H1 (cell line): ENCODE results near the gene EPS8. TPM values are rescaled to one million over a fixed set of nuclear protein-coding genes. Genes with fewer than 3 reads are reported as not detected.

Experiments used
- CTCF ChIA-PET: fragments of 300-600 bp; sonication (Branson Sonifier 250); formaldehyde crosslinking; loops from one replicate; lab custom pipeline; 2021; ENCODE audit not compliant: partially characterized antibody; lab: Charles Lee
- POLR2A ChIA-PET: fragments of 300-600 bp; sonication (Branson Sonifier 250); formaldehyde crosslinking; loops from one replicate; lab custom pipeline; 2021; ENCODE audit warnings: inconsistent platforms; ENCODE audit not compliant: partially characterized antibody; lab: Charles Lee
- DNase-seq, 2 experiments: peaks; one replicate each; pipeline versions ENCODE4 v3.0.0 to v3.0.0-alpha.2; 2010 to 2022; ENCODE audit warnings: low spot score in 2 of 2, low read depth in 1 of 2, mixed read lengths in 1 of 2
- FAIRE-seq: peaks from 2 replicates; lab custom pipeline; 2011; peaks lifted over from hg19 to GRCh38; lab: Jason Lieb, UNC
- H2AFZ ChIP-seq: 2 replicates; pipeline ENCODE4 v1.8.1; 2012; ENCODE audit warnings: low read length, inconsistent platforms
- H2AK5ac ChIP-seq: 2 replicates; pipeline ENCODE4 v1.6.1; 2013; ENCODE audit warnings: low read depth, low read length
- H2BK120ac ChIP-seq: replicated peaks from 2 replicates; pipeline ENCODE3; 2013; ENCODE audit warnings: low read depth, low read length, inconsistent platforms
- H2BK12ac ChIP-seq: 2 replicates; pipeline ENCODE4 v1.6.1; 2013; ENCODE audit warnings: low read depth, low read length
- H2BK15ac ChIP-seq: 2 replicates; pipeline ENCODE4 v1.6.1; 2013; ENCODE audit warnings: low read length
- H2BK20ac ChIP-seq: 2 replicates; pipeline ENCODE4 v1.6.1; 2013; ENCODE audit warnings: low read length
- H2BK5ac ChIP-seq: 2 replicates; pipeline ENCODE4 v1.6.1; 2013; ENCODE audit warnings: low read depth, low read length
- H3K14ac ChIP-seq: 2 replicates; pipeline ENCODE4 v1.6.1; 2013; ENCODE audit warnings: inconsistent platforms; ENCODE audit not compliant: insufficient read length
- H3K18ac ChIP-seq: 2 replicates; pipeline ENCODE4 v1.6.1; 2013; ENCODE audit warnings: low read length; ENCODE audit errors: extremely low read depth
- H3K23ac ChIP-seq: 2 replicates; pipeline ENCODE4 v1.6.1; 2013; ENCODE audit warnings: inconsistent platforms; ENCODE audit not compliant: insufficient read length
- H3K23me2 ChIP-seq: 2 replicates; pipeline ENCODE4 v1.6.1; 2013; ENCODE audit warnings: low read depth, low read length
- H3K27ac ChIP-seq: 2 replicates; pipeline ENCODE4 v1.6.1; 2011; ENCODE audit warnings: low read depth, low read length, inconsistent platforms
- H3K27me3 ChIP-seq, 4 experiments: replicated peaks in 1 of 4; 1 replicate in 1 of 4; 2 replicates in 3 of 4; pipeline versions ENCODE4 v1.6.1 to v1.8.1; 2011 to 2013; ENCODE audit warnings: low read length in 3 of 4, mild to moderate bottlenecking in 3 of 4, inconsistent platforms in 2 of 4, mixed read lengths in 2 of 4, moderate library complexity in 1 of 4; ENCODE audit not compliant: control insufficient read depth in 3 of 4, insufficient read depth in 3 of 4; ENCODE audit errors: extremely low read depth in 1 of 4
- H3K36me3 ChIP-seq, 4 experiments: 2 replicates each; pipeline versions ENCODE4 v1.6.1 to v1.8.1; 2011 to 2013; ENCODE audit warnings: mild to moderate bottlenecking in 4 of 4, low read length in 3 of 4, moderate library complexity in 2 of 4, control low read depth in 1 of 4, inconsistent platforms in 1 of 4; ENCODE audit not compliant: insufficient read depth in 4 of 4, control insufficient read depth in 2 of 4
- H3K4ac ChIP-seq: replicated peaks from 2 replicates; pipeline ENCODE3; 2013; ENCODE audit warnings: low read length, low read depth, mixed read lengths, inconsistent platforms; ENCODE audit not compliant: insufficient read length
- H3K4me1 ChIP-seq, 4 experiments: replicated peaks in 1 of 4; 1 replicate in 1 of 4; 2 replicates in 3 of 4; pipeline versions ENCODE4 v1.6.1 to v1.8.1; 2011 to 2013; ENCODE audit warnings: low read length in 3 of 4, inconsistent platforms in 2 of 4, mixed read lengths in 1 of 4; ENCODE audit not compliant: insufficient read depth in 4 of 4, control insufficient read depth in 3 of 4
- H3K4me2 ChIP-seq, 2 experiments: 2 replicates each; pipeline versions ENCODE4 v1.6.1 to v1.8.1; 2011 to 2013; ENCODE audit warnings: low read depth in 2 of 2, low read length in 2 of 2, control low read depth in 1 of 2, inconsistent platforms in 1 of 2, mild to moderate bottlenecking in 1 of 2; ENCODE audit not compliant: insufficient read depth in 1 of 2
- H3K4me3 ChIP-seq, 4 experiments: fragments of 200-600, 300-600 bp in 1 of 4; sonication (generic), shearing (Covaris generic), sonication (Bioruptor Twin) in 1 of 4; 2 replicates each; pipeline versions ENCODE4 v1.5.1 to v1.8.1; 2011 to 2016; ENCODE audit warnings: low read length in 4 of 4, low read depth in 3 of 4, control low read depth in 2 of 4, inconsistent platforms in 2 of 4, mild to moderate bottlenecking in 2 of 4, mixed read lengths in 1 of 4, moderate library complexity in 1 of 4; ENCODE audit not compliant: insufficient read depth in 2 of 4; ENCODE audit errors: extremely low read depth in 1 of 4
- H3K56ac ChIP-seq: replicated peaks from 2 replicates; pipeline ENCODE3; 2013; ENCODE audit warnings: low read depth, mild to moderate bottlenecking, mixed read lengths, low read length, inconsistent platforms; ENCODE audit not compliant: insufficient read length
- H3K79me1 ChIP-seq: 2 replicates; pipeline ENCODE4 v1.6.1; 2013; ENCODE audit warnings: low read depth, low read length, control low read depth
- H3K79me2 ChIP-seq, 2 experiments: 2 replicates each; pipeline versions ENCODE4 v1.6.1 to v1.8.1; 2012 to 2013; ENCODE audit warnings: low read length in 2 of 2, mild to moderate bottlenecking in 2 of 2, inconsistent platforms in 1 of 2; ENCODE audit not compliant: insufficient read depth in 2 of 2, control insufficient read depth in 1 of 2
- H3K9ac ChIP-seq, 4 experiments: replicated peaks in 1 of 4; 1 replicate in 1 of 4; 2 replicates in 3 of 4; pipeline versions ENCODE4 v1.6.1 to v1.8.1; 2011 to 2013; ENCODE audit warnings: low read depth in 3 of 4, low read length in 3 of 4, control low read depth in 2 of 4, mild to moderate bottlenecking in 2 of 4, moderate library complexity in 2 of 4, inconsistent platforms in 1 of 4; ENCODE audit errors: extremely low read depth in 1 of 4
- H3K9me3 ChIP-seq, 2 experiments: 2 replicates each; pipeline versions ENCODE4 v1.6.1 to v1.8.1; 2012 to 2013; ENCODE audit warnings: mild to moderate bottlenecking in 2 of 2, moderate library complexity in 2 of 2, control low read depth in 1 of 2, inconsistent platforms in 1 of 2, low read depth in 1 of 2, low read length in 1 of 2, mixed read lengths in 1 of 2; ENCODE audit not compliant: insufficient read depth in 2 of 2
- H4K20me1 ChIP-seq, 2 experiments: replicated peaks in 1 of 2; 2 replicates each; pipeline versions ENCODE3 to v1.8.1; 2011 to 2013; ENCODE audit warnings: inconsistent platforms in 2 of 2, low read length in 2 of 2, mild to moderate bottlenecking in 1 of 2; ENCODE audit not compliant: insufficient read depth in 2 of 2, control insufficient read depth in 1 of 2
- H4K5ac ChIP-seq: 2 replicates; pipeline ENCODE4 v1.6.1; 2013; ENCODE audit warnings: low read length, low read depth, mixed read lengths, inconsistent platforms; ENCODE audit not compliant: insufficient read length
- H4K8ac ChIP-seq: 2 replicates; pipeline ENCODE4 v1.8.0; 2013; ENCODE audit warnings: mild to moderate bottlenecking, moderate library complexity, low read length, inconsistent platforms; ENCODE audit not compliant: insufficient read depth; ENCODE audit errors: extremely low read depth
- H4K91ac ChIP-seq: replicated peaks from 2 replicates; pipeline ENCODE3; 2013; ENCODE audit warnings: low read length, mixed read lengths, inconsistent platforms; ENCODE audit not compliant: insufficient read length
- JUN ChIP-seq: IDR thresholded peaks from 2 replicates; pipeline ENCODE4 v1.6.1; 2011; ENCODE audit warnings: low read depth, mild to moderate bottlenecking, improper control_type of control experiment, low read length
- POLR2A ChIP-seq, 2 experiments: IDR thresholded peaks; 1 replicate in 1 of 2; 2 replicates in 1 of 2; pipeline ENCODE4 v1.6.1; 2011; ENCODE audit warnings: low read depth in 2 of 2, low read length in 2 of 2, mild to moderate bottlenecking in 2 of 2; ENCODE audit errors: control extremely low read depth in 1 of 2
- SIRT6 ChIP-seq: IDR thresholded peaks from one replicate; pipeline ENCODE4 v1.7.1; 2012; ENCODE audit warnings: low read length, inconsistent platforms
- SP4 ChIP-seq: IDR thresholded peaks from 2 replicates; pipeline ENCODE4 v1.6.1; 2012; ENCODE audit warnings: low read length, inconsistent platforms
- TAF7 ChIP-seq: optimal IDR thresholded peaks from 2 replicates; pipeline ENCODE3; 2011; ENCODE audit warnings: low read depth, mild to moderate bottlenecking, inconsistent platforms, low read length, moderate library complexity, borderline replicate concordance
- WGBS, 2 experiments: shearing (Covaris generic) in 1 of 2; methylation state at CpG; one replicate each; pipeline versions ENCODE4 v1.1.6 to v1.1.7; 2013 to 2015; ENCODE audit warnings: low lambda C conversion rate in 2 of 2, mixed read lengths in 2 of 2, inconsistent platforms in 1 of 2, low coverage in 1 of 2, missing lambda C conversion rate in 1 of 2; ENCODE audit not compliant: insufficient replicate concordance in 2 of 2, insufficient coverage in 1 of 2, insufficient read length in 1 of 2; ENCODE audit errors: extremely low coverage in 1 of 2, missing lambda C conversion rate in 1 of 2; 5-methylcytosine and 5-hydroxymethylcytosine counted together
- polyA plus RNA-seq, 7 experiments: library from polyadenylated mRNA; depleted of rRNA in 3 of 7; stranded (reverse) in 5 of 7; unstranded in 2 of 7; fragments of >200 nt in 5 of 7; fragments of 200-250 nt in 2 of 7; gene quantifications; 1 replicate in 5 of 7; 2 replicates in 1 of 7; 4 replicates in 1 of 7; pipeline versions ENCODE4 v1.2.1 to v1.2.3, GENCODE V29; 2011 to 2013; ENCODE audit warnings: missing spikeins in 2 of 7, mixed read lengths in 2 of 7
- total RNA-seq: library from RNA; stranded (reverse); fragmentation: NEBNext Ultra II Directional; extraction: Animal tissue kit (Norgen Biotek cat#: 25700); gene quantifications from 2 replicates; pipeline ENCODE4 v1.2.1, GENCODE V29; 2021

The EPS8 gene
- total and polyA plus RNA-seq, 2 of the 8 experiments (the other 6 are each of a cell fraction or from before 2014, with no cell fraction given) = 3.0 to 4.6 TPM

DNA sequence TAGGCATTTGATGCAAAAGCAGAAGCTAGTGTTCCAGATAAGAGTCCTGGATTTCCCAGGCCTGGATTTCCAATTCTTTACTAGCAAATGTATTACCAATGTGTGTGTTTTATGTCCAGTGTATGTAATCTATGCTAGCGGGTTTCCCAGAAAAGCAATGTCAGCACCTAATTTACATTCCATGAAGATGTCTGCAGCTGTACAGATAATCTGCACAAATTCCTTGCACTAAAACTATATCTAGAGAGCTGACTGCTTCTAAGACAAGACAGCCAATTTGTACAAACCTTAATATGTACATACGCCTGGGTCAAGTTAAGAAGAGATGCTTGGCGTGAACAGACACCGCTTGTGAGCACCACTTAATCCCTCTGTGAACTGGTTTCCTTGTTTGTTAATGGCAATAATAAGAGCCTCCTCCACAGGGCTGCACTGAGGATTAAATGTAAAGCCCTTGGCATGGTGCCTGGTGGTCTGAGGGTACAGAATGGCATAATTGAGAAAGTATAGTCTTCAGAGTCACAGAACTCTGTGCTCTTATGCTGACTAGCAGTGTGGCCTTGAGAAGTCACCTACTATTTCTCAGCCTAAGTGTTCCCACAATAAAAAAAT is 185.6 kb downstream of the EPS8 start:
- WGBS, 2 experiments = 97% methylated on average over 4 of the region's 4 CpGs; no CpG with 5 or more reads in 1 of the 2 experiments
- H3K27ac ChIP-seq = no peak overlapping the region
- POLR2A ChIA-PET = no interaction called here
- TF ChIP-seq TAF7 (no peak), JUN (no peak), SP4 (no peak), POLR2A (IDR thresholded peaks at IDR 0.05; ENCODE audit: control extremely low read depth in 1 of 2, low read depth in 2 of 2, low read length in 2 of 2) (no peak), SIRT6 (no peak)

More for the DNA sequence above, 185.6 kb downstream of the EPS8 start:
- no peaks in the 10 kb centered on the region for H3K23me2 ChIP-seq
- no peak overlapping the region for H2BK12ac ChIP-seq
- no peaks in the 10 kb centered on the region for H3K79me2 ChIP-seq
- no peak overlapping the region for H4K5ac ChIP-seq
- H4K8ac ChIP-seq = no peak overlapping the region
- no peak overlapping the region for H4K91ac ChIP-seq
- no peak for FAIRE-seq
- H4K20me1 ChIP-seq = no peaks in the 10 kb centered on the region
- no peak overlapping the region for H3K56ac ChIP-seq
- no peak overlapping the region for H3K4ac ChIP-seq
- H2BK20ac ChIP-seq = no peak overlapping the region
- no peak overlapping the region for H3K18ac ChIP-seq
- H2BK5ac ChIP-seq = no peak overlapping the region
- H3K9me3 ChIP-seq = no peaks in the 10 kb centered on the region
- H2BK120ac ChIP-seq = no peak overlapping the region
- no peak overlapping the region for H2AFZ ChIP-seq
- H3K36me3 ChIP-seq = no peaks in the 10 kb centered on the region
- H3K14ac ChIP-seq = no peak overlapping the region
- no peak overlapping the region for H2BK15ac ChIP-seq
- no peak overlapping the region for H3K23ac ChIP-seq
- CTCF ChIA-PET = interaction anchor here (0.8 to 1.3 kb wide), 4 partner anchors 12 to 72 kb away, joined by 3 to 6 read pairs (median 4); no protein-coding TSS in a partner anchor
- H3K4me1 ChIP-seq = no peaks in the 10 kb centered on the region
- no peak overlapping the region for H3K4me3 ChIP-seq
- H3K27me3 ChIP-seq = no peaks in the 10 kb centered on the region
- H3K79me1 ChIP-seq = no peaks in the 10 kb centered on the region
- no peak overlapping the region for H2AK5ac ChIP-seq
- H3K4me2 ChIP-seq = no peak overlapping the region
- no peak for DNase-seq
- H3K9ac ChIP-seq = no peak overlapping the region
